ENCODE data around the gene STARD5.
A peak's percentile ranks its signal among the peaks of the same experiment; 100 is the strongest.
"Not testable (repeated sequence)": the region's sequence is repeated elsewhere in the genome, so short reads cannot be mapped to it uniquely, and the experiment has no call there.

Gene STARD5, protein sequence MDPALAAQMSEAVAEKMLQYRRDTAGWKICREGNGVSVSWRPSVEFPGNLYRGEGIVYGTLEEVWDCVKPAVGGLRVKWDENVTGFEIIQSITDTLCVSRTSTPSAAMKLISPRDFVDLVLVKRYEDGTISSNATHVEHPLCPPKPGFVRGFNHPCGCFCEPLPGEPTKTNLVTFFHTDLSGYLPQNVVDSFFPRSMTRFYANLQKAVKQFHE

DNA sequence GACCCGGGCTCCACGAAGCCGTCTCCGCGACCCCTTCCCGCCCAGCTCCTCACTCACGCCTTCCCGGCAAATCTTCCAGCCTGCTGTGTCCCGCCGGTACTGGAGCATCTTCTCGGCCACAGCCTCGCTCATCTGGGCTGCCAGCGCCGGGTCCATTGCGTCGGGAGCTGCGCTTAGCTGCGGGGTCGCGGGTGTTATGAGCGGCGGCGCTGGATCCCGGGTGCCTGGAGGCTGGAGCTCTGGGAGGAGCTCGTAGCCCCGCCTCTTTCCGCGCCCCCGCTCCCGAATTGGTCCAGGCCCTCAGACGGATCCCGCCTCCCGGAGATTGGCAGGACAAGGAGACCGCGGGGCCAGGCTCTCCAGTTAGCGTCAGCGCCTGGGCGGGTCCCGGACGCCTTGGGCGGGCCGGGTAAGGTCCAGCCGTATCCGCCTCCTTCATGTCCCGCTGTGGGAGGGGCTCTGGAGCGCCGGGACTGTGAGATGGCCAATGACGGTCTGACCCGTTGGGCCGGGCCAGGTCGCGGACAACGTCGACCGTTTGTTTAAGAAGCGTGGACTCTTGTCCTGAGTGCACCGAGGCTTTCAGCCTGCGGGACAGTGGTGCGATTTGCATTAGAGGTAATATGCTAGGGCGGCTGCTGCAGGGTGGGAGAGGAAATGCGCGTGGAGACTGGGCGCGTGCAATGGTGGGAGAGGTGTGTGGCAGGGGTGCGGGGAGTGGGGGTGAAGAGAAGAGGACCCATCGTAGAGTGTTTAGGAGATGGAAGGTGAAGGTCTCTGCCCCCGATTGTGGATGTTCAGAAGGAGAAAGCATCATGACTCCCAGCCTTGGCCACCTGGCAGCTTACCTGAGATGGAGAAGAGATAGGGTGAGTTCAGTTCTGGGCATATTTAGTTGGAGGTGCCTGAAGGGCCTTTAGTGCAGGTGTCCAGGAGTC is at the start of gene STARD5:
TSS of gene STARD5 (minus strand) at position 198 of the 938 bp plus-strand sequence. CDS start at position 156, 42 bp downstream.
- DNase-seq = peak; percentile 97

DNA sequence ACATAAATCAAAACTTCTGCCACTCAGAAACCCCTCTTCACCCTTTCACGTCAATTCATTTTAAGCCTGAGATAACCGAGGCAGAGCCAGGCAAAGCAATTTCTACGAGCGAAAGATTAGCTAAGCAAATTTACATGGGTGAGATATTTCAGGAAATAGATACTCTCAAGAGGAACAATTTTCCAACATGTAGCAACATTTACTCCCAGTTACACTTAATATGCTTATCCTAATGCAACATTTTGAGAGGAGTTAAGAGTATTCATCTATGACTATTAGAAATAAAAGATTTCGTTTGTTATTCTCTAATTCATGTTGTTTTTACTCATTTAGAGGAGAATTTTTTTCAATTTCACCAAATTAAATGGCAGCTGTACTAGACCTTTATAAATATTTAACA is 49.2 kb upstream of the STARD5 start:
- DNase-seq = no peak

DNA sequence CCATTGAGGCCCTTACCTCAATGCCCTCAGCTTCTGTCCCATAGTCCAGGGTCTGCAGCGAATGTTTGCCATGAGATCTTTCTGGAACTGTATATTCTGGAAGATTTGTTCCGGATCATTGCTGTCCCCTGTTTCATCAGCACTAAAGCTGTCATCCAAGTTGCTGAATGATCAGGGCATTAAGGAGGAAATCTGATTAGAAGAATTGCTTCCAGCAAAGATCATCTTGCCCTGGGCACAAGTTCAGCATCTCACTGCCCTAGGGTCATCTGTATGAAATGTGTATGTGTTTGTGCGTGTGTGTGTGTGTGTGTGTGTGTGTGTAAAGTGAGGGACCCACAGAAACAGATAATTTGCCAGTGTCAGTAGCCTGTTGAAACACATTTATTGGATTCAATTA is 48.6 kb upstream of the STARD5 start:
- no peak for DNase-seq

DNA sequence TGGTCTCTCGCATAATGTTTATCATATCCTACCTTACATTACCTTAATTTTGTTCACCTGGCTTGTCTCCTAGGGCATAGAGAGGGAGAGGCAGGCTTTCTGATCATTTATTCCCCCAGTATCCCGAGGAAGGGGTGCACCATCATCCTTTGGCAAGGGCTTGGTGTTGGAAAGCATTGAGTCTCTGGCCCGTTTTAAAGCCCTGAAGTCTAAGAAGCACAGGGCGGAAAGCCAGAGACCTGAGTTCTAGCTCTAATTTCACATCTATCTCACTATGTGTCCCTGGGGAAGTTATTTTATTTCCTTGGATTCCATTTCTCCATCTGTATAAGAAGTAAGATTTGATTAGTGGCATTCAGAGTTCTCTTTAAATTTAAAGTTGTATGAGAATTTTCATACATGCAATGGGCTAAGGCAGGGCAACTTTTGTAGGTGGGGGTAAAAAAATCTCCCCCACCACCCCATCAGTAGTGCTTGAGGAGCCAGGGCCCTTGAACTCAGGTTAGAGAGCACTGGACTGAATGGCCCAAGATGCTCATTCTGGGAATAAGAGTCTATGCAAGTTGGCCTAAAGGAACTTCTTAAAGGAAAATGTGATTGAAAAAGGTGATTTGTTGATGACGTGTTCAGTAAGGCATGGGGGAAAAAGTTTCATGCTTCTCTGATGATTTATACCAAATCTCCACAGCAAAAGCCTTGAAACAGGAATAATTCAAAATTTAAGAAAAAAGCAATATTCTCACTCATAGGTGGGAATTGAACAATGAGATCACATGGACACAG is 40.0 kb upstream of the STARD5 start:
- no peak for DNase-seq

DNA sequence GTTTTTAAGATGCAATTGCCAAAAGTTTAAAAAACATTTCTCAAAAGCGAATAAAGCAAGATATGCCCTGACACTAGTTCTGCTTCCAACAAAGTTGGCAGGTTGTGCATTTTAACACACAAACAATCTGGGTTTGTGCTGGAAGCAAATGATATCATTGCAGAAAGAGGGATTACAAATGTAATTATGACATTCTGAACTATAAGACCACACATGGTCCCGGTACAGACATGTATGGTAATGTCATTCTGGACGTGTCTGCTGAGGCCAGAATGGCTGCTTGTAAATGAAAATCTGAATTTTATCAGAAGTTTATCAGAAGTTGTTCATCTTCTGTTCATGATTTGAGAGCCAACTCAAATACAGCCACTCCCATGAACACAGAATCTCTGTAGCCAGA is 39.3 kb upstream of the STARD5 start:
- no peak for DNase-seq

DNA sequence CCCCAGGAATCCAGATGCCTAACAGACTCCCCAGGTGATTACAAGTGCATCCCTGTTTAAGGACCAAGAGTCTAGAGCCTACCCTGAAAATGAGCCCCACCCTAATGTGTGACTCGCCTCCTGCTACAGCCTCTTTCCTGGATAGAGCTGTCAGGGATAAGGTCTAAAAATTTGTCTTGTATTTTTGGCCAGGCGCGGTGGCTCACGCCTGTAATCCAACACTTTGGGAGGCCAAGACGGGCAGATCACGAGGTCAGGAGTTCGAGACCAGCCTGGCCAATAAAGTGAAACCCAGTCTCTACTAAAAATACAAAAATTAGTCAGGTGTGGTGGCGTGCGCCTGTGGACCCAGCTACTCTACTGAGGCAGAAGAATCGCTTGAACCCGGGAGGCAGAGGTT is 38.8 kb upstream of the STARD5 start:
- no peak for DNase-seq

DNA sequence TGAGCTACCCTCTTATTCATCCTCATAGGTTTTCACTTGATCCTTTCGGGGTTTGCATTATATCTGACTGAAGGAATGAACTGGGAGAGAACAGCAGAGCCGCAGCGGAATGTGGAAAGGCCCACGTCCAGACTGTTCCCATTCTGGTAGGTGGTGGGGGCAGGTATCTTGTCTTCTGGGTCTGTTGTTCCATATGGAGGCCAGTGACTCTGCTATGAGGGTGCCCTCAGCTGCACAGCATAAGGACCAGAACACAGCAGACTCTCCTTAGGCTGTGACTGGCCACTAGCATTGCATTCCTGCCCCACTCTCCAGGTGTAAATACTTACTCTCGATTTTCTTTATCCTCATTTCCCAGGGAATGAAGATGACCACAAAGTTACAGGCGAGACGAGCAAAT is 38.0 kb upstream of the STARD5 start:
- DNase-seq = no peak

DNA sequence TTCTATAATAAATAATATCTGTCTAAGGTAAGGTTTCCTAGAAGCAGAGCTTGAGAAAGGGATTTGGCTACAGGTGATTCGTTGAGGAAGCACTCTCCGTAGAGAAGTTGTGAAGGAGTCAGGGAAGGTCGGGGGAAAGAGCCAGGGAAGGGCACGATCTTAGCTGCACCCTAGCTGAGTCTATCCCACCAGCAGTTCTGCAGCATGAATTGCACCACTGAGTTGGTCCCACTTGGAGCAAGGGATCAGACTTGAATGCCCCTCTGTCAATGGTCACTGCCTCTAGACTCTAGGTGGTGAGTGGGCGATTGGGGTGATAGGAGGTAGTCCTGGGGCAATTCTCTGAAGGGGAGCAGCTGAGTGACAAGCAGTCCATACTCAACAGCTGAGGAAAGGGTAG is 36.5 kb upstream of the STARD5 start:
- no peak for DNase-seq

DNA sequence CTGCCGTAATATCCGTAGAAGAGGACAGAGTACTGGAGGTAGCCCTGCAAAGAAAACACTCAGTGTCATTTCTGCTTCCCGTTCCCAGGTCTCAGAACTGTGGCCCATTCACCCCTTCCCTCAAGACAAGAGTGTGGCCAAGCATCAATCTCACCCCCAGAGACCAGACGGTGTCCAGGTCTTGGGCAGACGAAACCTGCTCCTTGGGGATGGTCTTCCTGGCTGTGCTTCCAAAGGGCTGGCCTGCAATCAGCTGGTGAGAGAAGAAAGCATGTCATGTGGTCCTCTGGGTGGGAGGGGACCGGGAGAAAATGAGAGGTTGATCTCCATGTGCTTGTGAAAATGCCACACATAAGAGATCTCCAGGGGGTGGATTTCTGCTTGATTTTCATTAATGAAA is 34.3 kb upstream of the STARD5 start:
- DNase-seq = no peak

DNA sequence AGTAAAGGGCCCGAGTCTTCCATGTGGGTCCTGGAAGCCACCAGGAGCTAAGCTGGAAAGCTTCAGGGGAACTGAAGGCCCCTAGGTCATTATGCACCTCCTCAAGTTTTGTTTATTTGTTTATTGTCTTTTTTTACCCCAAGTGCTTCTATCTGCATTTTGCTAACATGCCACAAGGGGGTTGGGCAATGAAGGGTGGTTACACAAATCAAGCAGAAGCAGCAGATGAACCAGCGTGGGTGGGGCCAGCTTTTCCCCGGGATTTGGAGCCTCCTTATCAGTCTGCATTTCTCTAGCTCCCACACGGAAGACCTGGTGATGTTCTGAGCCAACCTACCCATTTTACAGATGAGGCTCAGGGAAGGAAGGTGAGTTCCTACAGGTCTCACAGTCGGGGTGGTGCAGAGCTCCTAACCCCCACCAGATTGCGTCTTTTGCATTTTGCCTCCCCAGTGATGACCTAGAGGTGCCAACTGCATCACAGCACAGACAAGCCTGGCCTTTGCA is 33.3 kb upstream of the STARD5 start:
- no peak for DNase-seq

DNA sequence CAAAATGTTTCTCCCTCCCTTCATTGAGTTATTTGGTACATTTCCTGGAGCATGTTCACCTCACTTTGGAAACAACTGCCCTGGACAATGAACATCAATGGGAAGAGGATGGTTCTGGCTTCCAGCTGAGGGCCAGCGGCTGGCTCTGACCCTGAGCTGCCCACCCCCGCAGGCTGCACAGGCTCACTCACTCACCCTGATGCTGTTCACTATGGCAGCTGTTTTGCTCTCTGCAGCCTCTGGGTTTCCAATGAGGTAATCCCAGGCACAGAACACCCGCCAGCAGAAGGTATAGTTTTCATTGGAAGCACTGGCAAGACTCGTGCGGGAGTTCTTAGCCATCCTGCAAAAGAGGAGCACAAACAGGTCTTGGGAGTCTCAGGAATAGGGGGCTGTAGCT is 32.3 kb upstream of the STARD5 start:
- DNase-seq = no peak

DNA sequence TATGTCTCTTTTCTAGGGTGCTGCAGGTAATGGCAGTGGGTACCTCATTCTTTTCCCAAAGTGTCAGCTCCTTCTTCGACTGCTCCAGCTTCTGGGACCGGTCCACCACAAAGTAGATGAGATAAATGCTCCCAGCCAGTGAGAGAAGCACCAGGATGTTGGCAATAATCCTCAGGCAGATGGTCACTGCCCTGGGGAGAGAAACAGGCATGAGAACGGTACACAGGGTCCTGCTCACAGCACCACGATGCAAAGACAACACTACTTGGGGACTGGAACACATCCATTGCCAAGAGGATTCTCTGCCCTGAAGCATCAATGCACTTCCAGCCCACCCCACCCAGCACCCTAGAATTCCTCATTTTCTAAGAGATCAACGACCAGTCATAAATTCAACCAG is 27.7 kb upstream of the STARD5 start:
- DNase-seq = no peak

DNA sequence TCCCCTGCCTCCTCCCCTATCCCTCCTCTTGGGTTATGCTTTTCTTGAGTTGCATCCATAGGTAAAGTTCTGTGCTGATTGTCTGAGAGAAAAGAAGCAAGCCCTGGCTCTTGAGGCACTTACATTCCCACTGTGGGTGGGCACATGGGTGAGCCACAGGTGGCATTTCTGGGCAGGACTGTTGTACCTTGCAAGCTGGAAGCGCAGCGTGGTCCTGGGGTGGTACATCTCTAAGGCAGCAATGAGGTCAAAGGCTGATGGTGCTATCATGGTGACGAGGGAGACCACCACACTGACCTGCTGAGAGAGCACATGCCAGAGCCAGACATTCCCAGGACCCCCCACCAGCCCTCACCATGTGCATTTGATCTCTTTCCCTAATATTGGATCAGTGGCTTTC is 25.3 kb upstream of the STARD5 start:
- DNase-seq = no peak

DNA sequence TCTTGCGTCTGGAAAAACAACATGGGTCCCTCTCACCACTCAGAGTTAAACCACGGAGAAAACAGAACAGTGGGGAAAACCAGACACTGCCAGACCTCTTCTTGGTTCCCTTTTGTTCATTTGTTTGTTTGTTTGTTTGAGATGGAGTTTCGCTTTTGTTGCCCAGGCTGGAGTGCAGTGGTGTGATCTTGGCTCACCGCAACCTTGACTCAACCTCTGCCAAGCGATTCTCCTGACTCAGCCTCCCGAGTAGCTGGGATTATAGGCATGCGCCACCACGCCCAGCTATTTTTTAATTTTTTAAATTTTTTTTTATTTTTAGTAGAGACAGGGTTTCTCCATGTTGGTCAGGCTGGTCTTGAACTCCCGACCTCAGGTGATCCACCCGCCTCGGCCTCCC is 24.8 kb upstream of the STARD5 start:
- DNase-seq = not testable (repeated sequence)

DNA sequence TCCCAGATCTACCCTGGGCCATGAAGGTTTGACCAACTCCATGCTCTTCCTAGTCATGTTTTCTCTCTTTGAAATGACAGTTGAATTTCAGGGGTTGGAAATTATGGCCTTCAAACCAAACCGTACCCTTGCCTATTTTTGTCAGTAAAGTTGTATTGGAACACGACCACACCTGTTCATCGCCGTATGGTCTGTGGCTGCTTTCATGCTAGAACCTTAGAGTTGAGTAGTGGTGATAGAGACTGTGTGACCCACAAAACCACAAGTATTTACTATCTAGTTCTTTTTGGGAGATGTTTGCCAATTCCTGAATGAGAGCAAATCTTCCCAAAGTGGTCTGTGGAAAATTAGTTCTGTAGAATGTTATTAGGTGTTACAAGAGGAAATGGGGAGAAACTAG is 24.0 kb upstream of the STARD5 start:
- no peak for DNase-seq

DNA sequence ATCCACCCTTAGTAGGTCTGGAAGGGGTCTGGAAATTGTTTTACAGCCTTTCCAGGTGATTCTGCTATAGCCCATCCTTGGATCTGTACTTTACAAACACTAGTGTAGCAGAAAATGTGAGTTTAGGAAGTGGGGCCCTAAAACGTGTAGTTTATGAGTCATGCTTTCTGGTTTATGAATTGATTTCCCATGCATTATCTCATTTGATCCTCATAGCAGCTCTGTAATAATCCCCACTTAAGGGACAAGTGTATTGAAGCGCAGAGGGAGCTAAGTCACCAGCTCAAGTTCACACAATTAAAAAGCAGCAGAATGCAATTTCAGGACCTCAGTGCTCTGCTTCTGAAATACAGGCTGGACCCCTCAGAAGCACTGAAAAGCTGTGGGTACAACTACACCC is 22.7 kb upstream of the STARD5 start:
- DNase-seq = no peak

DNA sequence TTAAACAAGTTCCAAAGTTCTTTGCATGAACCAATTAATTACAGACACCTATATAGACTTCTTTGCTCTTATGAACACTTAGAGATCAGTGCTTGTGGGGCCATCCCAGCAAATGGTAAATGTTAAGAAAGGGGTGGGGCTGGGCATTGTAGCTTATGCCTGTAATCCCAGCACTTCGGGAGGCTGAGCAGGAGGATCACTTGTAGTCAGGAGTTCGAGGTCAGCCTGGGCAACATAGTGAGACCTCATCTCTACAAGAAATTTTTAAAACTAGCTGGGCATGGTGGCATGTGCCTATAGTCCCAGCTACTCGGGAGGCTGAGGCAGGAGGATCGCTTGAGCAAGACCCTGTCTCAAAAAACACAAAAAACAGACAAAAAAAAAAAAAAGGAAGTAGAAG is 19.4 kb upstream of the STARD5 start:
- DNase-seq = no peak

DNA sequence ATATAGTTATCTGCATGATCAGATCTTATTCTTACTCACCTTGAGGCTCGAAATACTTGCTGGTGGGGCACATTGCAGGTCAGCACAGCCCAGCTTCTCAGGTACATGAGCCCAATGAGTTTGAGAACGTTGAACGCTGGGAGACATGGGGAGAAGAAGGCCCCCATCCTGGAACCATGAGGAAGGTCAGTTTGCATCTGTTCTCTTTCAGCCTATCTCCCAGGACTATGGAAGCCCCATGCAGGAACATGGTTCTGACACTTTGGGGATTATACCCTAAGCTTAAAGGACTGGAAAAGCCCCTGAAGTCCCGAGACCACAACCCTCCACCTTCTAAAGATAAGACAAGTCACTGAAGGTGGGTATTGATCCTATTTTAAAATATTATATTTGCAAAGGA is 17.4 kb upstream of the STARD5 start:
- no peak for DNase-seq

DNA sequence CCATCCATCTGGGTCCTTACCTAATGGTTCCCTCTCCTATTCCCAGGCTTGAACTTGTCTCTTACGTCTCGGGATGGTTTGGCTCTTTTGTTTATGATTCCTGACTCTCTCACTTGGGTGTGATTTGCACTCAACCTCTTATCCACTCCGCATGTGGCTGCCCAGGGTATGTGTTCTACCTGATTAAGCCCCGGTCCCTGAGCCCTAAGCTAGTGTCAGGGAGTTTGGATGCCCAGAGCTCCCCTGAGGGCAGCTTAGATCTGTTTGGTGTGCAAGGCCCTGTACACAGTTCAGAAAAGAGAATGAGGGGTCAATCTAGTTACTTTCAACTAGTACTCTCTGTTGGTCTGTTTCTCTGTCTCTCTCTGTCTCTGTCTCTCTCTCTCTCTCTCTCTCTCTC is 15.9 kb upstream of the STARD5 start:
- DNase-seq = no peak

DNA sequence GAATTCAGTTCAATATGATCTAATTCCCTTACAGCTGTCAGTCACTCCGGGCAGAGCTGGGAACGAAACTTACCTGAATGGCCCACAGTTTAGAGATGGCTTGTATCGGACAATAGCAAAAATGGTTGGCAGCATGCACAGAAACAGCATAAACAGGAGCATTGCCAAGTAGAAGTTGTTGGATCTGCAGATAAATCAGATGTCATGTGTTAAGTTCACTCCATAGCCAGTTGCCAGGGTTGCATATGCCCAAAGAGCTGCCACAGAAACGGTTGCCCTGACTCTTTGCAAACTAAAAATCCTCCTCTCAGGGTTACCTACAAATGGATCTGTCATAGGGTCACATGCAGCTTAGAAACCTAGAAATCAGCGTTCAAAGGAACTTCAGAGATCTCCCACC is 15.4 kb upstream of the STARD5 start:
- no peak for DNase-seq

DNA sequence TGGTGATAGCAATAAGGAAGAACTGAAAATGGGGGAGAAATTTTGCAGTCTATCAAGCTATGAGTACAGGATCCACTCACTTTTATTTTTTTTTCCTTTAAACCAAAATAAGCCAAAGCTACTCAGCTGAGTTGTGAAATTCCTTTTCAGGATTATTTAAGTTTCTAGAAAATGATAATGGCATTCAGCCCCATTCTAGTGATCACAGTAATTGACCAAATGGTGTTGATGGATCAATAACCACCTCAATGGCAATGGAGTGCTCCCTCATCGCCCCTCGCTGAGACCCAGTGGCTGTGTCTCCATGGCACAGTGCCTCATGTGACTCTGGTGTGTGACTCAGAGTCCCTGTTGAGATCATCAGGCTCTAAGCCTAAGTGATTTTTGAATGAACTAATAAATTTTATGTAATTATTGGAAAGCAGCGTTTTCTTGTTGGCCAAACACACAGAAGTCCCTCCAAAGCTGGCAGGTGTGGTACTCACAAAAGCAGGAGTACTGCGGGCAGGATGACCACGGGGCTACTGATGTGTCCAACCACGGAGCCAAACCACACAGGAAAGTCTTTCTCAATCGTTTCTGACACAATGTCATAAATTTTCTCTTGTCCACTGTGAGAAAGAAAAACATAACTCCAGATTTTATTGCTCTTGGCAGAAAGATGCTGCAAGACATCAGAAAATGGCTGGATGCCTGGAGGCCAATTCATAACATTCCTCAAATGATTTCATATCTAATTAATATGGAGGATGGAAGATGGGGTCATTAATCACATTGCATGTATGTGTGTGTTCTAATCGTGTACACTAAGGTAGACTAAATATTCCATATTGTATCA is 14.4 kb upstream of the STARD5 start:
- DNase-seq = no peak

DNA sequence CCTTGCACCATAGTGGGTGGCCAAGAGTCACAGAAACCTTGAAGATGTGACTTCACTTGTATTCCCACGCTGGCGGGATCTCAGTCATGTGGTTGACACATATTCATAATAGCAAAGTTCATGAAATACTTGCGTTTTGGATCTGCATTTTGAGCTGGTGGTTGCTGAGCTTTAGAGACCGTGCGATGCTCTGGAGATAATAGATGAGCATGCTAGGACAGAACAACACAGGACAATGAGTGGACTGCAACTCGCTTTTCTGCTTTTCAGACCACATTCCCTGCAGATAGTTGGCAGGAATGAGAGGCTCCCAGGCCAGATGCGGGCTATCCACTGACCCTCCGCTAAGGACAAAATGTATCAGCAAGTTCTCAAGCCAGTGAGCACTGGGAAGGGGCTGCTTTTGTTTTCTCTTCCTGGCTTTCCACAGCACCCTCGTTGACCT is 13.8 kb upstream of the STARD5 start:
- no peak for DNase-seq

DNA sequence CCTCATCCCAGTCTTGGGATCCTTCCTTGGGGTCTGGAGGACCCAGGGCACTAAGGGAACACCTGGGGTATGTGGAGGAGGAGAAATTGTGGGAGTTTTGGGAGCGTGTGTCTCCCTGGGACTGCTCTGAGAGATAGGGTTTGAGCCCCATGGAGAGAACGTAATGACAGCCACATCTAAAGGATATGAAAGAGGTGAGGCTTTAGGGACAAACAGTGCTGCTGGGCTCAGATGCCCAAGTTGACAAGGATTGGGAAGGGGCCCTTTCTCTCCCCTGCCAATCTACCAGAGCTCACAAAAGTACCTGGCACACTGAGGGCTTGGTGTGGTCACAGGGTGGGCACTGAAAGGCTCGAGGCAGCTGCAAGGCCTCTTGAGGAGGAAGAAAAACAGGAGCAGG is 13.3 kb upstream of the STARD5 start:
- DNase-seq = no peak
